RWPE2 (cell line): ENCODE results near the gene RBM6.

Experiments used
- ATAC-seq: fragments of 200-7000 bp; cut with Tn5 transposase; 3 replicates; pipeline ENCODE4 v1.9.1; 2021; ENCODE audit warnings: low read depth
- DNase-seq: peaks from one replicate; pipeline ENCODE4 v3.0.0-alpha.2; 2020; ENCODE audit warnings: low spot score
- H3K27ac ChIP-seq: fragments of 450-650 bp; 2 replicates; pipeline ENCODE4 v1.5.1; 2017; ENCODE audit warnings: mild to moderate bottlenecking; ENCODE audit not compliant: poor library complexity, severe bottlenecking
- H3K27me3 ChIP-seq: fragments of 250-450 bp; sonication (Bioruptor Pico); 2 replicates; pipeline ENCODE4 v1.5.1; 2021; ENCODE audit warnings: mild to moderate bottlenecking, moderate library complexity; ENCODE audit not compliant: insufficient read depth, poor library complexity, severe bottlenecking
- H3K36me3 ChIP-seq: fragments of 250-450 bp; sonication (Bioruptor Pico); 2 replicates; pipeline ENCODE4 v1.5.1; 2020; ENCODE audit warnings: low read depth, mild to moderate bottlenecking, moderate library complexity
- H3K4me1 ChIP-seq: fragments of 250-450 bp; sonication (Bioruptor Pico); 2 replicates; pipeline ENCODE4 v1.5.1; 2021; ENCODE audit warnings: mild to moderate bottlenecking, moderate library complexity; ENCODE audit not compliant: insufficient read depth, poor library complexity, severe bottlenecking
- H3K4me3 ChIP-seq: fragments of 250-450 bp; sonication (Bioruptor Pico); 2 replicates; pipeline ENCODE4 v1.5.1; 2021; ENCODE audit warnings: mild to moderate bottlenecking, moderate library complexity; ENCODE audit not compliant: severe bottlenecking
- H3K9me3 ChIP-seq: fragments of 250-450 bp; sonication (Bioruptor Pico); 2 replicates; pipeline ENCODE4 v1.5.1; 2021; ENCODE audit warnings: mild to moderate bottlenecking, moderate library complexity; ENCODE audit not compliant: severe bottlenecking
- TF ChIP-seq, protein P1 (sequence below): fragments of 450-650 bp; IDR thresholded peaks from one replicate; pipeline ENCODE4 v1.5.1; 2017; ENCODE audit warnings: mild to moderate bottlenecking, moderate library complexity; ENCODE audit not compliant: poor library complexity, severe bottlenecking

Gene RBM6

GRCh38 chr3:49967291-49967690 lies 27.3 kb downstream of the RBM6 start:
- Histone ChIP-seq H3K27me3 (no peaks in the 10 kb centered on the region), H3K4me1 (no peaks in the 10 kb centered on the region), H3K9me3 (no peaks in the 10 kb centered on the region), H3K27ac (no peak overlapping the region), H3K4me3 (no peak overlapping the region), H3K36me3 (peaks cover 46% of the 10 kb centered on the region)
- TF ChIP-seq, protein P1, sequence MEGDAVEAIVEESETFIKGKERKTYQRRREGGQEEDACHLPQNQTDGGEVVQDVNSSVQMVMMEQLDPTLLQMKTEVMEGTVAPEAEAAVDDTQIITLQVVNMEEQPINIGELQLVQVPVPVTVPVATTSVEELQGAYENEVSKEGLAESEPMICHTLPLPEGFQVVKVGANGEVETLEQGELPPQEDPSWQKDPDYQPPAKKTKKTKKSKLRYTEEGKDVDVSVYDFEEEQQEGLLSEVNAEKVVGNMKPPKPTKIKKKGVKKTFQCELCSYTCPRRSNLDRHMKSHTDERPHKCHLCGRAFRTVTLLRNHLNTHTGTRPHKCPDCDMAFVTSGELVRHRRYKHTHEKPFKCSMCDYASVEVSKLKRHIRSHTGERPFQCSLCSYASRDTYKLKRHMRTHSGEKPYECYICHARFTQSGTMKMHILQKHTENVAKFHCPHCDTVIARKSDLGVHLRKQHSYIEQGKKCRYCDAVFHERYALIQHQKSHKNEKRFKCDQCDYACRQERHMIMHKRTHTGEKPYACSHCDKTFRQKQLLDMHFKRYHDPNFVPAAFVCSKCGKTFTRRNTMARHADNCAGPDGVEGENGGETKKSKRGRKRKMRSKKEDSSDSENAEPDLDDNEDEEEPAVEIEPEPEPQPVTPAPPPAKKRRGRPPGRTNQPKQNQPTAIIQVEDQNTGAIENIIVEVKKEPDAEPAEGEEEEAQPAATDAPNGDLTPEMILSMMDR: no peak
- ATAC-seq: no peak
- DNase-seq: no peak

- TF ChIP-seq, protein P1: no peak
- Histone ChIP-seq H3K4me3 (no peak overlapping the region), H3K27me3 (no peaks in the 10 kb centered on the region), H3K36me3 (peaks cover 46% of the 10 kb centered on the region), H3K4me1 (no peaks in the 10 kb centered on the region), H3K9me3 (no peaks in the 10 kb centered on the region), H3K27ac (no peak overlapping the region)
- ATAC-seq: no peak
- no peak for DNase-seq
Measured at GRCh38 chr3:49968346-49968745, 28.4 kb downstream of the RBM6 start.

GRCh38 chr3:49972656-49973055 lies 32.7 kb downstream of the RBM6 start:
- Histone ChIP-seq H3K4me1 (no peaks in the 10 kb centered on the region), H3K27ac (no peak overlapping the region), H3K4me3 (no peak overlapping the region), H3K9me3 (no peaks in the 10 kb centered on the region), H3K36me3 (peaks cover 53% of the 10 kb centered on the region), H3K27me3 (no peaks in the 10 kb centered on the region)
- TF ChIP-seq, protein P1: no peak
- DNase-seq (no peak), ATAC-seq (no peak)

DNA sequence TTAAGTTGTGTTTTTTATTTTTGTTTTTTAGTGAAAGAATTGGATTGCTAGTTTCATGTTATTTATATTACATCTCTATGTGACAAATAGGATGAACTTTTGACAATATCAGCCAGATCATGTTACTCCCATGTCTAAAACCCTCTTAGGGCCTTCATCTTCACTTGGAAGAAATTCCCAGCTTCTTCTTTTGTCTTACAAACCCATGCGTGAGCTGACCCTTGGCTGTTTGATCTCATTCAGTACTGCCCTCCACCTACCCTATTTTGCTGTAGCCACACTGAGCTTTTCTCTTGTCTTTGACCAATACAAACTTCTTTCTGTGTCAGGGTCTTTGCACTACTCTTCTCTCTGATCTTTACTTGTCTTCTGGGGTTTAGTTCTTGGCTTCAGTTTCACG lies 37.0 kb downstream of the RBM6 start:
- H3K27ac ChIP-seq: no peak overlapping the region
- H3K36me3 ChIP-seq: peaks cover 75% of the 10 kb centered on the region
- H3K4me3 ChIP-seq: no peak overlapping the region
- no peaks in the 10 kb centered on the region for H3K9me3 ChIP-seq
- H3K27me3 ChIP-seq: no peaks in the 10 kb centered on the region
- no peak for ATAC-seq
- TF ChIP-seq, protein P1: no peak
- no peak for DNase-seq
- H3K4me1 ChIP-seq: no peaks in the 10 kb centered on the region

- TF ChIP-seq, protein P1: no peak
- ATAC-seq (no peak), DNase-seq (no peak)
- H3K27ac ChIP-seq: no peak overlapping the region
- H3K27me3 ChIP-seq: no peaks in the 10 kb centered on the region
- H3K4me1 ChIP-seq: no peaks in the 10 kb centered on the region
- peaks cover 29% of the 10 kb centered on the region for H3K36me3 ChIP-seq
- H3K4me3 ChIP-seq: no peak overlapping the region
- H3K9me3 ChIP-seq: no peaks in the 10 kb centered on the region
Measured at GRCh38 chr3:49984394-49984793, 44.4 kb downstream of the RBM6 start.
